GM13977 (cell line): Measurements from ENCODE around the gene ARMC7.
"Not testable (repeated sequence)": the region's sequence is repeated elsewhere in the genome, so short reads cannot be mapped to it uniquely, and the experiment has no call there.

ENCODE experiments used
- DNase-seq: peaks from one replicate; pipeline ENCODE4 v3.0.0; 2012; ENCODE audit warnings: low spot score
- in situ Hi-C: fragments of 300-500 bp; cut with MboI; formaldehyde crosslinking; loops from one replicate; pipeline ENCODE4 v1.12.0; 2022; ENCODE audit warnings: low sequenced_read_pairs, low pct_unique_long_range_greater_than_20kb, mixed read lengths, inconsistent platforms; ENCODE audit not compliant: unreplicated experiment
- TF ChIP-seq, protein P1 (sequence below): IDR thresholded peaks from 2 replicates; pipeline ENCODE4 v1.5.1; 2012; ENCODE audit warnings: mild to moderate bottlenecking, control low read depth; ENCODE audit not compliant: insufficient read depth; ENCODE audit errors: extremely low read depth, missing control alignments

ARMC7 gene

DNA sequence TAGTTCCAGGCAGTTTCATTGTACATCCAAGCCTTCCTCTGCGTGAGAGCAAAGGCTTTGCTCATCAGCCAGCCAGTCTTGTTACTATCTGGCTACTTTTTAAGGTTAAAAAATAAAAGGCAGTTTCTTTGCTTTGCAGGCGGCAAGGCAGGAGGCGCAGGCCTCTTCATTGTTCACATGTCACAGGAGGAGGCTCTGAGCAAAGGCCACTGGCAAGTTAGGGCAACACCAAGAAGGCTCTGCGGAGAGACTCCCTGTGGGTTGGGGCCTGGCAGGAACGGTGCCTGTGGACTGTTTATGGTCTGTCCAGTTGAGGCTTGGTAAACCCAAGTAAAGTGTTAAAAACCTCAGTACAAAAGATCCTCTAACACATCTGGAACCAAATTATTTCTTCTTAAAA, 25.7 kb downstream of the ARMC7 start:
- TF ChIP-seq, protein P1, sequence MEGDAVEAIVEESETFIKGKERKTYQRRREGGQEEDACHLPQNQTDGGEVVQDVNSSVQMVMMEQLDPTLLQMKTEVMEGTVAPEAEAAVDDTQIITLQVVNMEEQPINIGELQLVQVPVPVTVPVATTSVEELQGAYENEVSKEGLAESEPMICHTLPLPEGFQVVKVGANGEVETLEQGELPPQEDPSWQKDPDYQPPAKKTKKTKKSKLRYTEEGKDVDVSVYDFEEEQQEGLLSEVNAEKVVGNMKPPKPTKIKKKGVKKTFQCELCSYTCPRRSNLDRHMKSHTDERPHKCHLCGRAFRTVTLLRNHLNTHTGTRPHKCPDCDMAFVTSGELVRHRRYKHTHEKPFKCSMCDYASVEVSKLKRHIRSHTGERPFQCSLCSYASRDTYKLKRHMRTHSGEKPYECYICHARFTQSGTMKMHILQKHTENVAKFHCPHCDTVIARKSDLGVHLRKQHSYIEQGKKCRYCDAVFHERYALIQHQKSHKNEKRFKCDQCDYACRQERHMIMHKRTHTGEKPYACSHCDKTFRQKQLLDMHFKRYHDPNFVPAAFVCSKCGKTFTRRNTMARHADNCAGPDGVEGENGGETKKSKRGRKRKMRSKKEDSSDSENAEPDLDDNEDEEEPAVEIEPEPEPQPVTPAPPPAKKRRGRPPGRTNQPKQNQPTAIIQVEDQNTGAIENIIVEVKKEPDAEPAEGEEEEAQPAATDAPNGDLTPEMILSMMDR = no peak
- in situ Hi-C loops = no loop called here

DNA sequence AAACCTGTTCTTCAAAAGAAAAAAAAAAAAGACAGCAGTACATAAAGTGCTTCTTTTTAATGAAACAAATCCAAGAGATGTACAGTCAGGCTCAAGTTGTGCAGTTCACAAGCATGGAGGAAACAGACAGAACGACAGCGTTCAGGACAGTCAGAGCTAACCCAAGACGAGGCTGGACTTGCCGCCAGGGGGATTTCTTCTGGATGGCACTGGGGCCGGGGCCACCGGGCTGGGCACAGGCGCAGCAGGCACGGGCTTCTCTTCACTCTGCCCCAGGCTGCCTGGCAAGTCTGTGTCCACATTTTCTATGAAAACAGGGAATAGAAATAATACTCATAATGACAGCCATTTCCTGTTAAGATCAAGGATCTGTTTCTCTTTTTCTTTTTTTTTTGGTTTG, 26.2 kb downstream of the ARMC7 start:
- no peak for DNase-seq
- TF ChIP-seq, protein P1 = no peak
- in situ Hi-C loops = no loop called here

More for the DNA sequence above, 25.7 kb downstream of the ARMC7 start:
- no peak for DNase-seq

- in situ Hi-C loops, DNase-seq: not testable (repeated sequence)
Measured at GRCh38 chr17:75137762-75138161, 28.0 kb downstream of the ARMC7 start.

GRCh38 chr17:75138519-75138918, 28.8 kb downstream of the ARMC7 start:
- in situ Hi-C loops = no loop called here

DNA sequence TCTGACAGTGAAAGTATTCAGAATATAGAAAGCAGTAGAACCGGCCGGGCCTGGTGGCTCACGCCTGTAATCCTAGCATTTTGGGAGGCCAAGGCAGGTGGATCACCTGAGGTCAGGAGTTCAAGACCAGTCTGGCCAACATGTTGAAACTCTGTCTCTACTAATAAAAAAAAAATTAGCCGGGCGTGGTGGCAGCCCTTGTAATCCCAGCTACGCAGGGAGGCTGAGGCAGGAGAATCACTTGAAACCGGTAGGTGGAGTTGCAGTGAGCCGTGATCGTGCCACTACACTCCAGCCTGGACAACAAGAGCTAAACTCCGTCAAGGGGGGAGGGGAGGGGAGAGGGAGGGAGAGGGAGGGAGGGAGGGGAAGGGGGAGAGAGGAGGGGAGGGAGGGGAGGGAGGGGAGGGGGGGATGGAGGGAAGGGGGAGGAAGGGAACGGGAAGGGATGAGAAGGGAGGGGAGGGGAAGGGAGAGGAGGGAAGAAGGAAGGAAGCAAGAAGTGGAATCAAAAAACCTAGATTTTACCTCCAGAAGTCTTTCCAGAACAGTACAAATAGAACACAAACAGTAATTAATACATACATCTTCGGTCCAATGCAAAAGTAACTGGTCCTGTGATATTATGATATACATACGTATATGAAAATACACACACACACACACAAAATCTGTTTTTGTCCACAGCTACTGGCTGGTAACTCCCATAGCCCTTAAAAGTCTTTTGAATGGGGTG, 32.6 kb downstream of the ARMC7 start:
- no peak for DNase-seq
- in situ Hi-C loops = no loop called here
- TF ChIP-seq, protein P1 = no peak

More at GRCh38 chr17:75138519-75138918, 28.8 kb downstream of the ARMC7 start:
- DNase-seq = no peak
- TF ChIP-seq, protein P1 = no peak

- in situ Hi-C loops = no loop called here
- no peak for DNase-seq
- TF ChIP-seq, protein P1 = no peak
Measured at GRCh38 chr17:75144816-75145512, 35.2 kb downstream of the ARMC7 start.

- DNase-seq = no peak
- TF ChIP-seq, protein P1 = no peak
- in situ Hi-C loops = no loop called here
Measured at GRCh38 chr17:75146592-75146991, 36.8 kb downstream of the ARMC7 start.
